IMR-90 (cell line): ENCODE measurements around the gene TAF11L3.

Source experiments
- BHLHE40 ChIP-seq: fragments of 150-350 bp; IDR thresholded peaks from 2 replicates; pipeline ENCODE4 v1.6.1; 2016; ENCODE audit warnings: mild to moderate bottlenecking, low read depth, low read length
- CEBPB ChIP-seq: IDR thresholded peaks from 2 replicates; pipeline ENCODE4 v1.6.1; 2012; ENCODE audit warnings: low read depth, low read length, improper control_type of control experiment
- FOS ChIP-seq: fragments of 150-350 bp; IDR thresholded peaks from 2 replicates; pipeline ENCODE4 v1.6.1; 2016; ENCODE audit warnings: low read depth, low read length
- MXI1 ChIP-seq: IDR thresholded peaks from 2 replicates; pipeline ENCODE4 v1.6.1; 2012; ENCODE audit warnings: low read depth, mild to moderate bottlenecking, low read length, moderate library complexity, borderline replicate concordance
- POLR2A ChIP-seq: IDR thresholded peaks from 2 replicates; pipeline ENCODE4 v1.6.1; 2012; ENCODE audit warnings: mild to moderate bottlenecking, low read depth, low read length
- RAD21 ChIP-seq: IDR thresholded peaks from 2 replicates; pipeline ENCODE4 v1.6.1; 2012; ENCODE audit warnings: low read length, improper control_type of control experiment
- RFX5 ChIP-seq: IDR thresholded peaks from 2 replicates; pipeline ENCODE4 v1.8.0; 2012; ENCODE audit warnings: low read depth, mild to moderate bottlenecking, low read length, moderate library complexity
- SMC3 ChIP-seq: fragments of 150-350 bp; IDR thresholded peaks from 2 replicates; pipeline ENCODE4 v1.6.1; 2016; ENCODE audit warnings: low read depth, mild to moderate bottlenecking, antibody characterized with exemption, low read length, moderate library complexity
- TF ChIP-seq, protein P1 (sequence below): conservative IDR thresholded peaks from 2 replicates; pipeline ENCODE4 v1.5.1; 2012; ENCODE audit warnings: mild to moderate bottlenecking, low read depth, low read length, improper control_type of control experiment
- TF ChIP-seq, protein P2 (sequence below): fragments of 150-350 bp; IDR thresholded peaks from 2 replicates; pipeline ENCODE4 v1.6.1; 2016; ENCODE audit warnings: low read depth, mild to moderate bottlenecking, low read length, moderate library complexity, borderline replicate concordance
- TF ChIP-seq, protein P3 (sequence below): fragments of 150-350 bp; IDR thresholded peaks from 2 replicates; pipeline ENCODE4 v1.6.1; 2017; ENCODE audit warnings: mild to moderate bottlenecking, antibody characterized with exemption, low read length, low read depth

GRCh38 chr5:17477573-17478265 lies 40.4 kb upstream of the TAF11L3 start:
- TF ChIP-seq, protein P1, sequence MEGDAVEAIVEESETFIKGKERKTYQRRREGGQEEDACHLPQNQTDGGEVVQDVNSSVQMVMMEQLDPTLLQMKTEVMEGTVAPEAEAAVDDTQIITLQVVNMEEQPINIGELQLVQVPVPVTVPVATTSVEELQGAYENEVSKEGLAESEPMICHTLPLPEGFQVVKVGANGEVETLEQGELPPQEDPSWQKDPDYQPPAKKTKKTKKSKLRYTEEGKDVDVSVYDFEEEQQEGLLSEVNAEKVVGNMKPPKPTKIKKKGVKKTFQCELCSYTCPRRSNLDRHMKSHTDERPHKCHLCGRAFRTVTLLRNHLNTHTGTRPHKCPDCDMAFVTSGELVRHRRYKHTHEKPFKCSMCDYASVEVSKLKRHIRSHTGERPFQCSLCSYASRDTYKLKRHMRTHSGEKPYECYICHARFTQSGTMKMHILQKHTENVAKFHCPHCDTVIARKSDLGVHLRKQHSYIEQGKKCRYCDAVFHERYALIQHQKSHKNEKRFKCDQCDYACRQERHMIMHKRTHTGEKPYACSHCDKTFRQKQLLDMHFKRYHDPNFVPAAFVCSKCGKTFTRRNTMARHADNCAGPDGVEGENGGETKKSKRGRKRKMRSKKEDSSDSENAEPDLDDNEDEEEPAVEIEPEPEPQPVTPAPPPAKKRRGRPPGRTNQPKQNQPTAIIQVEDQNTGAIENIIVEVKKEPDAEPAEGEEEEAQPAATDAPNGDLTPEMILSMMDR: no peak
- no peak for TF ChIP-seq POLR2A
- TF ChIP-seq RAD21: no peak
- TF ChIP-seq BHLHE40: no peak
- no peak for TF ChIP-seq MXI1
- TF ChIP-seq, protein P2, sequence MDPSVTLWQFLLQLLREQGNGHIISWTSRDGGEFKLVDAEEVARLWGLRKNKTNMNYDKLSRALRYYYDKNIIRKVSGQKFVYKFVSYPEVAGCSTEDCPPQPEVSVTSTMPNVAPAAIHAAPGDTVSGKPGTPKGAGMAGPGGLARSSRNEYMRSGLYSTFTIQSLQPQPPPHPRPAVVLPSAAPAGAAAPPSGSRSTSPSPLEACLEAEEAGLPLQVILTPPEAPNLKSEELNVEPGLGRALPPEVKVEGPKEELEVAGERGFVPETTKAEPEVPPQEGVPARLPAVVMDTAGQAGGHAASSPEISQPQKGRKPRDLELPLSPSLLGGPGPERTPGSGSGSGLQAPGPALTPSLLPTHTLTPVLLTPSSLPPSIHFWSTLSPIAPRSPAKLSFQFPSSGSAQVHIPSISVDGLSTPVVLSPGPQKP: no peak
- no peak for TF ChIP-seq SMC3
- TF ChIP-seq FOS: no peak
- no peak for TF ChIP-seq CEBPB
- no peak for TF ChIP-seq RFX5
- TF ChIP-seq, protein P3, sequence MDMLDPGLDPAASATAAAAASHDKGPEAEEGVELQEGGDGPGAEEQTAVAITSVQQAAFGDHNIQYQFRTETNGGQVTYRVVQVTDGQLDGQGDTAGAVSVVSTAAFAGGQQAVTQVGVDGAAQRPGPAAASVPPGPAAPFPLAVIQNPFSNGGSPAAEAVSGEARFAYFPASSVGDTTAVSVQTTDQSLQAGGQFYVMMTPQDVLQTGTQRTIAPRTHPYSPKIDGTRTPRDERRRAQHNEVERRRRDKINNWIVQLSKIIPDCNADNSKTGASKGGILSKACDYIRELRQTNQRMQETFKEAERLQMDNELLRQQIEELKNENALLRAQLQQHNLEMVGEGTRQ: no peak
